NCI-H1105 treated with DMSO at 0.1 percent for 48 hours (cell line): ENCODE measurements around the gene CYBB.

ENCODE experiments used
- DNase-seq: peaks from one replicate; lab custom pipeline; 2025; lab: John Stamatoyannopoulos, UW

Gene CYBB

GRCh38 chrX:37844622-37845021 is 64.8 kb downstream of the CYBB start:
- no peak for DNase-seq

- DNase-seq, result no peak
These were observed 66.3 kb downstream of the CYBB start for GRCh38 chrX:37846141-37846540.

GRCh38 chrX:37846558-37846933 is 66.7 kb downstream of the CYBB start:
- peak; percentile 14 for DNase-seq

GRCh38 chrX:37846934-37847732 is 67.3 kb downstream of the CYBB start, which contains the start of gene DYNLT3:
Gene DYNLT3, minus strand, starts transcription at chrX:37847571. Its CDS starts 61 bp downstream, at chrX:37847510.
- DNase-seq, result peak; percentile 93

- DNase-seq, result no peak
These were observed 67.9 kb downstream of the CYBB start for GRCh38 chrX:37847733-37848197.

- no peak for DNase-seq
These were observed 74.3 kb downstream of the CYBB start for GRCh38 chrX:37854148-37854547.

- no peak for DNase-seq
These were observed 74.9 kb downstream of the CYBB start for GRCh38 chrX:37854748-37855147.

GRCh38 chrX:37860721-37861120 is 80.9 kb downstream of the CYBB start:
- no peak for DNase-seq

GRCh38 chrX:37862851-37863250 is 83.0 kb downstream of the CYBB start:
- DNase-seq, result no peak
